H1 (cell line): ENCODE results near the gene SLC9A5. TPM values are rescaled to one million over a fixed set of nuclear protein-coding genes. Genes with fewer than 3 reads are reported as not detected.
A peak's percentile ranks its signal among the peaks of the same experiment; 100 is the strongest.

Experiments
- CTCF ChIA-PET: fragments of 300-600 bp; sonication (Branson Sonifier 250); formaldehyde crosslinking; loops from one replicate; lab custom pipeline; 2021; ENCODE audit not compliant: partially characterized antibody; lab: Charles Lee
- POLR2A ChIA-PET: fragments of 300-600 bp; sonication (Branson Sonifier 250); formaldehyde crosslinking; loops from one replicate; lab custom pipeline; 2021; ENCODE audit warnings: inconsistent platforms; ENCODE audit not compliant: partially characterized antibody; lab: Charles Lee
- DNase-seq, 2 experiments: peaks; one replicate each; pipeline versions ENCODE4 v3.0.0 to v3.0.0-alpha.2; 2010 to 2022; ENCODE audit warnings: low spot score in 2 of 2, low read depth in 1 of 2, mixed read lengths in 1 of 2
- FAIRE-seq: peaks from 2 replicates; lab custom pipeline; 2011; peaks lifted over from hg19 to GRCh38; lab: Jason Lieb, UNC
- H2AFZ ChIP-seq: 2 replicates; pipeline ENCODE4 v1.8.1; 2012; ENCODE audit warnings: low read length, inconsistent platforms
- H2AK5ac ChIP-seq: 2 replicates; pipeline ENCODE4 v1.6.1; 2013; ENCODE audit warnings: low read depth, low read length
- H2BK120ac ChIP-seq: replicated peaks from 2 replicates; pipeline ENCODE3; 2013; ENCODE audit warnings: low read depth, low read length, inconsistent platforms
- H2BK12ac ChIP-seq: 2 replicates; pipeline ENCODE4 v1.6.1; 2013; ENCODE audit warnings: low read depth, low read length
- H2BK15ac ChIP-seq: 2 replicates; pipeline ENCODE4 v1.6.1; 2013; ENCODE audit warnings: low read length
- H2BK20ac ChIP-seq: 2 replicates; pipeline ENCODE4 v1.6.1; 2013; ENCODE audit warnings: low read length
- H2BK5ac ChIP-seq: 2 replicates; pipeline ENCODE4 v1.6.1; 2013; ENCODE audit warnings: low read depth, low read length
- H3K14ac ChIP-seq: 2 replicates; pipeline ENCODE4 v1.6.1; 2013; ENCODE audit warnings: inconsistent platforms; ENCODE audit not compliant: insufficient read length
- H3K18ac ChIP-seq: 2 replicates; pipeline ENCODE4 v1.6.1; 2013; ENCODE audit warnings: low read length; ENCODE audit errors: extremely low read depth
- H3K23ac ChIP-seq: 2 replicates; pipeline ENCODE4 v1.6.1; 2013; ENCODE audit warnings: inconsistent platforms; ENCODE audit not compliant: insufficient read length
- H3K23me2 ChIP-seq: 2 replicates; pipeline ENCODE4 v1.6.1; 2013; ENCODE audit warnings: low read depth, low read length
- H3K27ac ChIP-seq: 2 replicates; pipeline ENCODE4 v1.6.1; 2011; ENCODE audit warnings: low read depth, low read length, inconsistent platforms
- H3K27me3 ChIP-seq, 4 experiments: replicated peaks in 1 of 4; 1 replicate in 1 of 4; 2 replicates in 3 of 4; pipeline versions ENCODE4 v1.6.1 to v1.8.1; 2011 to 2013; ENCODE audit warnings: low read length in 3 of 4, mild to moderate bottlenecking in 3 of 4, inconsistent platforms in 2 of 4, mixed read lengths in 2 of 4, moderate library complexity in 1 of 4; ENCODE audit not compliant: control insufficient read depth in 3 of 4, insufficient read depth in 3 of 4; ENCODE audit errors: extremely low read depth in 1 of 4
- H3K36me3 ChIP-seq, 4 experiments: 2 replicates each; pipeline versions ENCODE4 v1.6.1 to v1.8.1; 2011 to 2013; ENCODE audit warnings: mild to moderate bottlenecking in 4 of 4, low read length in 3 of 4, moderate library complexity in 2 of 4, control low read depth in 1 of 4, inconsistent platforms in 1 of 4; ENCODE audit not compliant: insufficient read depth in 4 of 4, control insufficient read depth in 2 of 4
- H3K4ac ChIP-seq: replicated peaks from 2 replicates; pipeline ENCODE3; 2013; ENCODE audit warnings: low read length, low read depth, mixed read lengths, inconsistent platforms; ENCODE audit not compliant: insufficient read length
- H3K4me1 ChIP-seq, 4 experiments: replicated peaks in 1 of 4; 1 replicate in 1 of 4; 2 replicates in 3 of 4; pipeline versions ENCODE4 v1.6.1 to v1.8.1; 2011 to 2013; ENCODE audit warnings: low read length in 3 of 4, inconsistent platforms in 2 of 4, mixed read lengths in 1 of 4; ENCODE audit not compliant: insufficient read depth in 4 of 4, control insufficient read depth in 3 of 4
- H3K4me2 ChIP-seq, 2 experiments: 2 replicates each; pipeline versions ENCODE4 v1.6.1 to v1.8.1; 2011 to 2013; ENCODE audit warnings: low read depth in 2 of 2, low read length in 2 of 2, control low read depth in 1 of 2, inconsistent platforms in 1 of 2, mild to moderate bottlenecking in 1 of 2; ENCODE audit not compliant: insufficient read depth in 1 of 2
- H3K4me3 ChIP-seq, 4 experiments: fragments of 200-600, 300-600 bp in 1 of 4; sonication (generic), shearing (Covaris generic), sonication (Bioruptor Twin) in 1 of 4; 2 replicates each; pipeline versions ENCODE4 v1.5.1 to v1.8.1; 2011 to 2016; ENCODE audit warnings: low read length in 4 of 4, low read depth in 3 of 4, control low read depth in 2 of 4, inconsistent platforms in 2 of 4, mild to moderate bottlenecking in 2 of 4, mixed read lengths in 1 of 4, moderate library complexity in 1 of 4; ENCODE audit not compliant: insufficient read depth in 2 of 4; ENCODE audit errors: extremely low read depth in 1 of 4
- H3K56ac ChIP-seq: replicated peaks from 2 replicates; pipeline ENCODE3; 2013; ENCODE audit warnings: low read depth, mild to moderate bottlenecking, mixed read lengths, low read length, inconsistent platforms; ENCODE audit not compliant: insufficient read length
- H3K79me1 ChIP-seq: 2 replicates; pipeline ENCODE4 v1.6.1; 2013; ENCODE audit warnings: low read depth, low read length, control low read depth
- H3K79me2 ChIP-seq, 2 experiments: 2 replicates each; pipeline versions ENCODE4 v1.6.1 to v1.8.1; 2012 to 2013; ENCODE audit warnings: low read length in 2 of 2, mild to moderate bottlenecking in 2 of 2, inconsistent platforms in 1 of 2; ENCODE audit not compliant: insufficient read depth in 2 of 2, control insufficient read depth in 1 of 2
- H3K9ac ChIP-seq, 4 experiments: replicated peaks in 1 of 4; 1 replicate in 1 of 4; 2 replicates in 3 of 4; pipeline versions ENCODE4 v1.6.1 to v1.8.1; 2011 to 2013; ENCODE audit warnings: low read depth in 3 of 4, low read length in 3 of 4, control low read depth in 2 of 4, mild to moderate bottlenecking in 2 of 4, moderate library complexity in 2 of 4, inconsistent platforms in 1 of 4; ENCODE audit errors: extremely low read depth in 1 of 4
- H3K9me3 ChIP-seq, 2 experiments: 2 replicates each; pipeline versions ENCODE4 v1.6.1 to v1.8.1; 2012 to 2013; ENCODE audit warnings: mild to moderate bottlenecking in 2 of 2, moderate library complexity in 2 of 2, control low read depth in 1 of 2, inconsistent platforms in 1 of 2, low read depth in 1 of 2, low read length in 1 of 2, mixed read lengths in 1 of 2; ENCODE audit not compliant: insufficient read depth in 2 of 2
- H4K20me1 ChIP-seq, 2 experiments: replicated peaks in 1 of 2; 2 replicates each; pipeline versions ENCODE3 to v1.8.1; 2011 to 2013; ENCODE audit warnings: inconsistent platforms in 2 of 2, low read length in 2 of 2, mild to moderate bottlenecking in 1 of 2; ENCODE audit not compliant: insufficient read depth in 2 of 2, control insufficient read depth in 1 of 2
- H4K5ac ChIP-seq: 2 replicates; pipeline ENCODE4 v1.6.1; 2013; ENCODE audit warnings: low read length, low read depth, mixed read lengths, inconsistent platforms; ENCODE audit not compliant: insufficient read length
- H4K8ac ChIP-seq: 2 replicates; pipeline ENCODE4 v1.8.0; 2013; ENCODE audit warnings: mild to moderate bottlenecking, moderate library complexity, low read length, inconsistent platforms; ENCODE audit not compliant: insufficient read depth; ENCODE audit errors: extremely low read depth
- H4K91ac ChIP-seq: replicated peaks from 2 replicates; pipeline ENCODE3; 2013; ENCODE audit warnings: low read length, mixed read lengths, inconsistent platforms; ENCODE audit not compliant: insufficient read length
- EZH2 ChIP-seq: fragments of 200-600 bp; sonication (generic); IDR thresholded peaks from 2 replicates; pipeline ENCODE4 v1.7.1; 2012; ENCODE audit warnings: low read depth, mild to moderate bottlenecking, moderate library complexity, low read length, inconsistent platforms; ENCODE audit not compliant: severe bottlenecking
- JUND ChIP-seq: IDR thresholded peaks from 2 replicates; pipeline ENCODE4 v1.6.1; 2011; ENCODE audit warnings: mild to moderate bottlenecking, improper control_type of control experiment, low read length
- RBBP5 ChIP-seq: IDR thresholded peaks from 2 replicates; pipeline ENCODE4 v1.7.1; 2012; ENCODE audit warnings: low read depth, mild to moderate bottlenecking, inconsistent platforms, low read length, moderate library complexity, borderline replicate concordance
- SAP30 ChIP-seq: fragments of 300-600 bp; sonication (generic); IDR thresholded peaks from 2 replicates; pipeline ENCODE4 v1.7.1; 2012; ENCODE audit warnings: low read length, moderate library complexity, mild to moderate bottlenecking, inconsistent platforms; ENCODE audit not compliant: insufficient read depth, insufficient replicate concordance
- SIN3A ChIP-seq, 2 experiments: IDR thresholded peaks in 1 of 2; conservative IDR thresholded peaks in 1 of 2; 2 replicates each; pipeline ENCODE4 v1.6.1; 2011 to 2012; ENCODE audit warnings: low read length in 2 of 2, improper control_type of control experiment in 1 of 2, low read depth in 1 of 2, mild to moderate bottlenecking in 1 of 2
- WGBS, 2 experiments: shearing (Covaris generic) in 1 of 2; methylation state at CpG; one replicate each; pipeline versions ENCODE4 v1.1.6 to v1.1.7; 2013 to 2015; ENCODE audit warnings: low lambda C conversion rate in 2 of 2, mixed read lengths in 2 of 2, inconsistent platforms in 1 of 2, low coverage in 1 of 2, missing lambda C conversion rate in 1 of 2; ENCODE audit not compliant: insufficient replicate concordance in 2 of 2, insufficient coverage in 1 of 2, insufficient read length in 1 of 2; ENCODE audit errors: extremely low coverage in 1 of 2, missing lambda C conversion rate in 1 of 2; 5-methylcytosine and 5-hydroxymethylcytosine counted together
- polyA plus RNA-seq, 7 experiments: library from polyadenylated mRNA; depleted of rRNA in 3 of 7; stranded (reverse) in 5 of 7; unstranded in 2 of 7; fragments of >200 nt in 5 of 7; fragments of 200-250 nt in 2 of 7; gene quantifications; 1 replicate in 5 of 7; 2 replicates in 1 of 7; 4 replicates in 1 of 7; pipeline versions ENCODE4 v1.2.1 to v1.2.3, GENCODE V29; 2011 to 2013; ENCODE audit warnings: missing spikeins in 2 of 7, mixed read lengths in 2 of 7
- total RNA-seq: library from RNA; stranded (reverse); fragmentation: NEBNext Ultra II Directional; extraction: Animal tissue kit (Norgen Biotek cat#: 25700); gene quantifications from 2 replicates; pipeline ENCODE4 v1.2.1, GENCODE V29; 2021

SLC9A5 gene
- total and polyA plus RNA-seq, 2 of the 8 experiments (the other 6 are each of a cell fraction or from before 2014, with no cell fraction given): 7.9 to 8.6 TPM

- H3K56ac ChIP-seq: no peak overlapping the region
- FAIRE-seq (no peak), DNase-seq (peak in 1 of 2 experiments; percentile 58)
- no peak overlapping the region for H4K5ac ChIP-seq
- no peak overlapping the region for H2BK5ac ChIP-seq
- H3K9ac ChIP-seq: peak overlapping the region in 1 of 4 experiments; percentile 47; a peak in 2 of 7 replicates
- CTCF ChIA-PET: interaction anchor here (0.8 to 4.4 kb wide), 12 partner anchors 12 to 198 kb away, joined by 3 to 33 read pairs (median 5); partner anchors contain the start of genes KCTD19 and LRRC36
- no peaks in the 10 kb centered on the region for H3K9me3 ChIP-seq
- H3K79me1 ChIP-seq: peaks cover 6% of the 10 kb centered on the region; the same call in 1 of the 2 replicates
- peak overlapping the region; percentile 92 to 95 for H3K4me2 ChIP-seq
- no peak overlapping the region; the same call in 1 of the 2 replicates for H4K8ac ChIP-seq
- peaks cover 0 to 2% (median 0%) of the 10 kb centered on the region in 4 experiments; a peak in 2 of 8 replicates for H3K36me3 ChIP-seq
- H3K27ac ChIP-seq: no peak overlapping the region
- H3K4ac ChIP-seq: no peak overlapping the region
- 0 out of 2 replicates have a peak overlapping the region, but pooled peaks have one; percentile 52 for H2BK12ac ChIP-seq
- no peak overlapping the region for H4K91ac ChIP-seq
- no peak overlapping the region for H2AK5ac ChIP-seq
- H2BK120ac ChIP-seq: no peak overlapping the region
- 0 out of 2 replicates have a peak overlapping the region, but pooled peaks have one; percentile 0 for H2BK15ac ChIP-seq
- H3K4me1 ChIP-seq: peaks cover 9 to 30% (median 13%) of the 10 kb centered on the region in 4 experiments
- no peak overlapping the region for H2BK20ac ChIP-seq
- H3K79me2 ChIP-seq: peaks cover 0 to 19% of the 10 kb centered on the region in 2 experiments; a peak in 2 of 4 replicates
- 12% methylated on average over 7 of the region's 7 CpGs; no CpG with 5 or more reads in 1 of the 2 experiments for WGBS, 2 experiments
- H3K14ac ChIP-seq: no peak overlapping the region
- H3K23ac ChIP-seq: no peak overlapping the region
- TF ChIP-seq RBBP5: no peak
- TF ChIP-seq SAP30: no peak
- TF ChIP-seq JUND: no peak
- no peak for TF ChIP-seq EZH2
- TF ChIP-seq SIN3A (conservative IDR thresholded peaks at IDR 0.05 in 1 of 2, IDR thresholded peaks at IDR 0.05 in 1 of 2; ENCODE audit: low read depth in 1 of 2, low read length in 2 of 2): 0 out of 4 replicates have a peak, but pooled peaks of 1 of the 2 experiments have one; percentile 41
- H4K20me1 ChIP-seq: peaks cover 0 to 3% of the 10 kb centered on the region in 2 experiments
- H3K18ac ChIP-seq: no peak overlapping the region; the same call in 1 of the 2 replicates
- no peak overlapping the region for H2AFZ ChIP-seq
- H3K27me3 ChIP-seq: peaks cover 0 to 21% (median 13%) of the 10 kb centered on the region in 4 experiments; a peak in 5 of 7 replicates
- POLR2A ChIA-PET: interaction anchor here (1.0 to 6.8 kb wide), 10 partner anchors 10 to 50 kb away, joined by 3 to 111 read pairs (median 8); partner anchors contain the start of genes ELMO3 and TMEM208
- peak overlapping the region; percentile 55 to 71 (median 66) for H3K4me3 ChIP-seq
- peaks cover 12% of the 10 kb centered on the region; the same call in 1 of the 2 replicates for H3K23me2 ChIP-seq
These were observed 742 bp upstream of the SLC9A5 start for GRCh38 chr16:67248073-67248400.
